GM18951 (cell line): Measurements from ENCODE around the gene PSMD9.
"Not testable (repeated sequence)": the region's sequence is repeated elsewhere in the genome, so short reads cannot be mapped to it uniquely, and the experiment has no call there.

Experiments
- POLR2A ChIP-seq: IDR thresholded peaks from 4 replicates; pipeline ENCODE4 v1.6.1; 2011; ENCODE audit warnings: mild to moderate bottlenecking; ENCODE audit not compliant: insufficient read length, insufficient read depth; ENCODE audit errors: extremely low read depth
- in situ Hi-C: fragments of 300-500 bp; cut with MboI; formaldehyde crosslinking; loops from one replicate; pipeline ENCODE4 v1.12.0; 2022; ENCODE audit warnings: low sequenced_read_pairs, mixed read lengths, inconsistent platforms; ENCODE audit not compliant: unreplicated experiment

The PSMD9 gene

GRCh38 chr12:121888083-121888477 lies 510 bp upstream of the PSMD9 start:
- in situ Hi-C loops = no loop called here
- no peak for TF ChIP-seq POLR2A

- in situ Hi-C loops = no loop called here
- TF ChIP-seq POLR2A = no peak
These were observed 659 bp downstream of the PSMD9 start for GRCh38 chr12:121889274-121889624.

- in situ Hi-C loops = not testable (repeated sequence)
These were observed 1.1 kb downstream of the PSMD9 start for GRCh38 chr12:121889661-121890060.

GRCh38 chr12:121892673-121893561 lies 4.3 kb downstream of the PSMD9 start:
- in situ Hi-C loops = no loop called here
- no peak for TF ChIP-seq POLR2A

GRCh38 chr12:121893961-121894460 lies 5.4 kb downstream of the PSMD9 start:
- in situ Hi-C loops = no loop called here
- TF ChIP-seq POLR2A = no peak

GRCh38 chr12:121894633-121895032 lies 6.0 kb downstream of the PSMD9 start:
- no peak for TF ChIP-seq POLR2A
- in situ Hi-C loops = no loop called here

GRCh38 chr12:121898287-121898686 lies 9.7 kb downstream of the PSMD9 start:
- in situ Hi-C loops = no loop called here

GRCh38 chr12:121899590-121899989 lies 11.0 kb downstream of the PSMD9 start:
- in situ Hi-C loops = no loop called here
- no peak for TF ChIP-seq POLR2A

More at GRCh38 chr12:121898287-121898686, 9.7 kb downstream of the PSMD9 start:
- no peak for TF ChIP-seq POLR2A

GRCh38 chr12:121903202-121903601 lies 14.6 kb downstream of the PSMD9 start:
- no peak for TF ChIP-seq POLR2A
- in situ Hi-C loops = no loop called here

- TF ChIP-seq POLR2A = no peak
- in situ Hi-C loops = no loop called here
These were observed 17.2 kb downstream of the PSMD9 start for GRCh38 chr12:121905746-121906145.

- no peak for TF ChIP-seq POLR2A
- in situ Hi-C loops = no loop called here
These were observed 20.1 kb downstream of the PSMD9 start for GRCh38 chr12:121908702-121909101.

GRCh38 chr12:121911824-121912585 lies 23.4 kb downstream of the PSMD9 start:
- TF ChIP-seq POLR2A = no peak
- in situ Hi-C loops = no loop called here

GRCh38 chr12:121915841-121916321 lies 27.3 kb downstream of the PSMD9 start:
- in situ Hi-C loops = no loop called here

More at GRCh38 chr12:121915841-121916321, 27.3 kb downstream of the PSMD9 start:
- TF ChIP-seq POLR2A = no peak
